Stomach (tissue), 9 donors: Measurements from ENCODE around the gene DDN. TPM values are rescaled to one million over a fixed set of nuclear protein-coding genes. Genes with fewer than 3 reads are reported as not detected.

Experiments used
- DNase-seq, 2 donors: peaks; one replicate each; pipeline versions ENCODE4 v3.0.0 to v3.0.0-alpha.2; 2013 to 2019
- H3K27ac ChIP-seq, 5 donors: fragments of 200-600 bp in 4 of 5; sonication (generic) in 4 of 5; one replicate each; pipeline ENCODE4 v1.5.1; 2013 to 2019; ENCODE audit warnings: mild to moderate bottlenecking in 1 of 5, moderate library complexity in 1 of 5
- H3K27me3 ChIP-seq, 3 donors: fragments of 200-600 bp; sonication (generic); one replicate each; pipeline ENCODE4 v1.5.1; 2017 to 2019; ENCODE audit warnings: mixed run types in 1 of 3
- H3K36me3 ChIP-seq, 4 donors: fragments of 200-600 bp; sonication (generic); 1 replicate in 3 of 4; 2 replicates in 1 of 4; pipeline ENCODE4 v1.5.1; 2016 to 2019
- H3K4me1 ChIP-seq, 4 donors: fragments of 200-600 bp; sonication (generic); one replicate each; pipeline ENCODE4 v1.5.1; 2016 to 2019
- H3K4me3 ChIP-seq, 4 donors: fragments of 200-600 bp; sonication (generic) in 3 of 4; one replicate each; pipeline ENCODE4 v1.5.1; 2016 to 2019; ENCODE audit warnings: mild to moderate bottlenecking in 1 of 4
- H3K9me3 ChIP-seq, 4 donors: fragments of 200-600 bp; sonication (generic); one replicate each; pipeline ENCODE4 v1.5.1; 2016 to 2019
- CTCF ChIP-seq, 7 experiments: fragments of 450-650 bp in 4 of 7; fragments of 200-600 bp in 3 of 7; sonication (generic) in 3 of 7; IDR thresholded peaks; one replicate each; pipeline ENCODE4 v1.5.1; 2016 to 2019; ENCODE audit warnings: antibody characterized with exemption in 7 of 7, control low read depth in 2 of 7, mild to moderate bottlenecking in 1 of 7
- EP300 ChIP-seq: sonication (generic); formaldehyde crosslinking; IDR thresholded peaks from one replicate; pipeline ENCODE4 v1.6.1; 2017; ENCODE audit warnings: antibody characterized with exemption
- POLR2A ChIP-seq, 4 donors: fragments of 450-650 bp; IDR thresholded peaks; one replicate each; pipeline ENCODE4 v1.6.1; 2016; ENCODE audit warnings: antibody characterized with exemption in 4 of 4, control low read depth in 2 of 4, mild to moderate bottlenecking in 1 of 4, moderate library complexity in 1 of 4
- POLR2AphosphoS5 ChIP-seq, 3 donors: sonication (generic); formaldehyde crosslinking; IDR thresholded peaks; one replicate each; pipeline ENCODE4 v1.6.1; 2016; ENCODE audit warnings: antibody characterized with exemption in 3 of 3
- WGBS, 5 donors: extraction: QIAGEN DNeasy Blood & Tissue Kit in 3 of 5; methylation state at CpG; one replicate each; pipeline versions ENCODE4 v1.1.5 to v1.1.7; 2013 to 2018; 5-methylcytosine and 5-hydroxymethylcytosine counted together
- intact Hi-C: fragments of 100-400 bp; cut with DNase I; formaldehyde crosslinking; loops from one replicate; pipeline ENCODE4 v1.15.1; 2023; ENCODE audit warnings: low total_unique reads
- polyA plus RNA-seq, 3 donors: library from polyadenylated mRNA; stranded (reverse); fragments of 200-250 nt; gene quantifications; one replicate each; pipeline ENCODE4 v1.2.3, GENCODE V29; 2013
- total RNA-seq, 5 donors: library from RNA; depleted of rRNA; stranded (reverse); fragments of >200 nt; gene quantifications; one replicate each; pipeline versions ENCODE4 v1.1.0 to v1.2.3, GENCODE V29; 2014 to 2016
- donor health status: healthy with polysubstance abuse.
- donor health status: Bipolar disorder and iron deficiency.
- donor health status: healthy.

DDN gene
- total and polyA plus RNA-seq, 8 donors: 0.08 to 0.31 (median 0.19) TPM; not detected in 4

- Histone ChIP-seq H3K4me1 (no peaks in the 10 kb centered on the region), H3K9me3 (no peaks in the 10 kb centered on the region), H3K36me3 (peaks cover 99 to 100% (median 100%) of the 10 kb centered on the region in 4 donors), H3K4me3 (no peak overlapping the region), H3K27ac (no peak overlapping the region), H3K27me3 (no peaks in the 10 kb centered on the region)
- intact Hi-C loops: no loop called here
- TF ChIP-seq CTCF (IDR thresholded peaks at IDR 0.05): peak in 4 of 7 experiments; percentile 36 to 52 (median 46)
- no peak for TF ChIP-seq EP300
- TF ChIP-seq POLR2AphosphoS5 (IDR thresholded peaks at IDR 0.05): no peak
- no peak for TF ChIP-seq POLR2A (IDR thresholded peaks at IDR 0.05)
- 54 to 60% (median 57%) methylated on average over 11 of the region's 11 CpGs for WGBS, 5 donors
- DNase-seq: peak; percentile 60 to 77
Measured at GRCh38 chr12:49043856-49044258, 44.7 kb upstream of the DDN start.

GRCh38 chr12:49043241-49043640 lies 44.1 kb upstream of the DDN start:
- 89 to 99% (median 95%) methylated on average over 4 of the region's 4 CpGs for WGBS, 5 donors
- intact Hi-C loops: no loop called here
- Histone ChIP-seq H3K27me3 (no peaks in the 10 kb centered on the region), H3K27ac (no peak overlapping the region), H3K9me3 (no peaks in the 10 kb centered on the region), H3K4me1 (no peaks in the 10 kb centered on the region), H3K4me3 (no peak overlapping the region), H3K36me3 (peaks cover 99 to 100% (median 100%) of the 10 kb centered on the region in 4 donors)
- TF ChIP-seq CTCF (IDR thresholded peaks at IDR 0.05) (no peak), POLR2A (IDR thresholded peaks at IDR 0.05) (no peak), POLR2AphosphoS5 (IDR thresholded peaks at IDR 0.05) (no peak)
- DNase-seq: no peak

GRCh38 chr12:49041881-49042484 lies 42.8 kb upstream of the DDN start:
- no peak overlapping the region for H3K27ac ChIP-seq
- no peak overlapping the region for H3K4me3 ChIP-seq
- intact Hi-C loops: no loop called here
- no peaks in the 10 kb centered on the region for H3K4me1 ChIP-seq
- DNase-seq: no peak
- H3K36me3 ChIP-seq: peaks cover 99 to 100% (median 100%) of the 10 kb centered on the region in 4 donors
- WGBS, 5 donors: 89 to 92% (median 91%) methylated on average over 18 of the region's 18 CpGs
- H3K9me3 ChIP-seq: no peaks in the 10 kb centered on the region
- TF ChIP-seq CTCF (IDR thresholded peaks at IDR 0.05): no peak
- TF ChIP-seq POLR2AphosphoS5 (IDR thresholded peaks at IDR 0.05): no peak
- no peak for TF ChIP-seq POLR2A (IDR thresholded peaks at IDR 0.05)
- TF ChIP-seq EP300: no peak
- no peaks in the 10 kb centered on the region for H3K27me3 ChIP-seq

- 92 to 95% (median 94%) methylated on average over 23 to 31 of the region's 31 CpGs for WGBS, 5 donors
- Histone ChIP-seq H3K4me3 (no peak overlapping the region), H3K4me1 (no peaks in the 10 kb centered on the region), H3K27ac (no peak overlapping the region), H3K36me3 (peaks cover 97 to 100% (median 99%) of the 10 kb centered on the region in 4 donors), H3K27me3 (no peaks in the 10 kb centered on the region), H3K9me3 (no peaks in the 10 kb centered on the region)
- intact Hi-C loops: no loop called here
- no peak for DNase-seq
- TF ChIP-seq POLR2AphosphoS5 (IDR thresholded peaks at IDR 0.05) (no peak), CTCF (IDR thresholded peaks at IDR 0.05) (no peak), EP300 (no peak), POLR2A (IDR thresholded peaks at IDR 0.05) (no peak)
Measured at GRCh38 chr12:49041036-49041880, 42.1 kb upstream of the DDN start.
